ENCODE measurements around the gene ULK1.

Gene ULK1

GRCh38 chr12:131962069-131962468 is 67.6 kb downstream of the ULK1 start:
- peaks cover 50% of the 10 kb centered on the region for H3K36me3 ChIP-seq (ENCODE audit: insufficient read depth, low read length)
- no peaks in the 10 kb centered on the region for H3K9me2 ChIP-seq (ENCODE audit: low read depth, low read length)
- no peak overlapping the region for H3K27ac ChIP-seq (ENCODE audit: low read depth, low read length, poor library complexity, severe bottlenecking)
- H3F3A ChIP-seq (ENCODE audit: insufficient read depth, low read length), result no peaks in the 10 kb centered on the region
- H3K79me2 ChIP-seq (ENCODE audit: insufficient read depth, low read length), result peaks cover 72% of the 10 kb centered on the region
- no peaks in the 10 kb centered on the region for H3K27me3 ChIP-seq (ENCODE audit: insufficient read depth, low read length)
- TF ChIP-seq CTCF (IDR thresholded peaks at IDR 0.05; ENCODE audit: low read length), result no peak
- TF ChIP-seq EZH2 (IDR thresholded peaks at IDR 0.05; ENCODE audit: borderline replicate concordance, low read length), result no peak
- H3K9me3 ChIP-seq (ENCODE audit: low read length), result no peaks in the 10 kb centered on the region
- no peak overlapping the region for H3K4me3 ChIP-seq (ENCODE audit: low read depth, low read length, poor library complexity, severe bottlenecking)
- no peak overlapping the region for H3K4me2 ChIP-seq (ENCODE audit: low read length)
- H2AFZ ChIP-seq (ENCODE audit: low read length), result no peak overlapping the region
- H4K20me1 ChIP-seq (ENCODE audit: insufficient read depth, low read length), result no peaks in the 10 kb centered on the region
- peaks cover 28% of the 10 kb centered on the region for H3K4me1 ChIP-seq (ENCODE audit: insufficient read depth, low read length, severe bottlenecking)
- H3K9ac ChIP-seq (ENCODE audit: low read length), result no peak overlapping the region

DNA sequence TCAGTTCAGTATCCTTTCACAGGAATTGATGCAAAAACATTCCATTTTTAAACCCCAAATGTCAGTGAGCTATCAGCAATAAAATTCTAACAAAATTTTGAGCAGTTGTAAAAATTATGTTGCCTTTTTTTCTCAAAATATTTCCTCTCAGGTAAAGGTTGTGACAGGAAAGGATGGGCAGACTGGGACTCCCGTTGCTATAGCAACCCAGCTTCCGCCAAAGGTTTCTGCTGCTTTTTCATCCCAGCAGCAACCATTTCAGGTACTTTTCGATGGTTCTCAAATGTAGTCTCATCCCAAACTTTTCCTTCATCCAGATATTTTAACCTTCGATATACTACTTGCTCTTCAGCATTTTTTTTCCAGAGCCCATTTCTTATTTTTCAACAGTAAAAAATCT is 69.0 kb downstream of the ULK1 start:
- no peaks in the 10 kb centered on the region for H4K20me1 ChIP-seq (ENCODE audit: insufficient read depth, low read length)
- peaks cover 69% of the 10 kb centered on the region for H3K79me2 ChIP-seq (ENCODE audit: insufficient read depth, low read length)
- peaks cover 18% of the 10 kb centered on the region for H3K4me1 ChIP-seq (ENCODE audit: insufficient read depth, low read length, severe bottlenecking)
- H3K9me2 ChIP-seq (ENCODE audit: low read depth, low read length), result no peaks in the 10 kb centered on the region
- H2AFZ ChIP-seq (ENCODE audit: low read length), result no peak overlapping the region
- H3F3A ChIP-seq (ENCODE audit: insufficient read depth, low read length), result no peaks in the 10 kb centered on the region
- H3K9ac ChIP-seq (ENCODE audit: low read length), result no peak overlapping the region
- H3K9me3 ChIP-seq (ENCODE audit: low read length), result no peaks in the 10 kb centered on the region
- H3K27me3 ChIP-seq (ENCODE audit: insufficient read depth, low read length), result no peaks in the 10 kb centered on the region
- no peak for TF ChIP-seq CTCF (IDR thresholded peaks at IDR 0.05; ENCODE audit: low read length)
- H3K4me3 ChIP-seq (ENCODE audit: low read depth, low read length, poor library complexity, severe bottlenecking), result no peak overlapping the region
- H3K27ac ChIP-seq (ENCODE audit: low read depth, low read length, poor library complexity, severe bottlenecking), result no peak overlapping the region
- no peak overlapping the region for H3K4me2 ChIP-seq (ENCODE audit: low read length)
- H3K36me3 ChIP-seq (ENCODE audit: insufficient read depth, low read length), result peaks cover 56% of the 10 kb centered on the region

DNA sequence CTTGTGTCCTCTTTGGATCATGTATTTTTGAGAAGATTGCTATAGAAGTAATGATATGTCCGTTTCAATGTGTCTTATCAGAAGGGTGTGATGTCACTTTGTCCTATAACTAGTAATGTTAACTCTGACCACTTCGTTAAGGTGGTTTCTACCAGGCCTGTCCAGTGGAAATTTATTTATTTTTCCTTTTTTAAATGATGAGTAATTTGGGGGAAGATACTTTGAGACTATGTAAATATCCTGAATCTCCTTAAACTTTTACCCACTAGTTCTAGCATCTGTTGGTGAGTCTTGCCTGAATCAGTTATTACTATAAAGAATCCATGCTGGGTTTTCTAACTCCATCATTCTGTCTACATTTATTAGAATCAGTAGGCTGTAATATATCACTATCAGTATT is 70.7 kb downstream of the ULK1 start:
- TF ChIP-seq EZH2 (IDR thresholded peaks at IDR 0.05; ENCODE audit: borderline replicate concordance, low read length) (no peak), CTCF (IDR thresholded peaks at IDR 0.05; ENCODE audit: low read length) (no peak)
- H4K20me1 ChIP-seq (ENCODE audit: insufficient read depth, low read length), result no peaks in the 10 kb centered on the region
- peaks cover 71% of the 10 kb centered on the region for H3K79me2 ChIP-seq (ENCODE audit: insufficient read depth, low read length)

More for the DNA sequence above, 70.7 kb downstream of the ULK1 start:
- peaks cover 18% of the 10 kb centered on the region for H3K4me1 ChIP-seq (ENCODE audit: insufficient read depth, low read length, severe bottlenecking)
- no peak overlapping the region for H2AFZ ChIP-seq (ENCODE audit: low read length)
- H3K4me3 ChIP-seq (ENCODE audit: low read depth, low read length, poor library complexity, severe bottlenecking), result no peak overlapping the region
- H3K36me3 ChIP-seq (ENCODE audit: insufficient read depth, low read length), result peaks cover 53% of the 10 kb centered on the region
- H3K9me2 ChIP-seq (ENCODE audit: low read depth, low read length), result no peaks in the 10 kb centered on the region
- H3K27ac ChIP-seq (ENCODE audit: low read depth, low read length, poor library complexity, severe bottlenecking), result no peak overlapping the region
- H3F3A ChIP-seq (ENCODE audit: insufficient read depth, low read length), result no peaks in the 10 kb centered on the region
- no peak overlapping the region for H3K4me2 ChIP-seq (ENCODE audit: low read length)
- no peak overlapping the region for H3K9ac ChIP-seq (ENCODE audit: low read length)
- H3K27me3 ChIP-seq (ENCODE audit: insufficient read depth, low read length), result no peaks in the 10 kb centered on the region
- H3K9me3 ChIP-seq (ENCODE audit: low read length), result no peaks in the 10 kb centered on the region
